GM12892 (cell line): ENCODE measurements around the gene C1QA.

Source experiments
- DNase-seq: peaks from one replicate; pipeline ENCODE4 v3.0.0; 2011; ENCODE audit not compliant: insufficient read length
- FAIRE-seq: peaks from 2 replicates; lab custom pipeline; 2011; peaks lifted over from hg19 to GRCh38; lab: Jason Lieb, UNC
- POLR2A ChIP-seq: IDR thresholded peaks from 2 replicates; pipeline ENCODE4 v1.6.1; 2011; ENCODE audit warnings: low read depth, low read length, control low read depth
- POLR2AphosphoS5 ChIP-seq: IDR thresholded peaks from 2 replicates; pipeline ENCODE4 v1.6.1; 2011; ENCODE audit warnings: low read depth, low read length, control low read depth
- TAF1 ChIP-seq: IDR thresholded peaks from 2 replicates; pipeline ENCODE4 v1.6.1; 2011; ENCODE audit warnings: low read depth, mild to moderate bottlenecking, control low read depth, low read length, borderline replicate concordance

The C1QA gene

GRCh38 chr1:22636927-22637326 lies 499 bp downstream of the C1QA start:
- no peak for DNase-seq
- no peak for FAIRE-seq
- no peak for TF ChIP-seq POLR2AphosphoS5
- no peak for TF ChIP-seq TAF1
- no peak for TF ChIP-seq POLR2A

GRCh38 chr1:22637907-22638445 lies 1.5 kb downstream of the C1QA start:
- TF ChIP-seq TAF1 (no peak), POLR2A (no peak), POLR2AphosphoS5 (no peak)
- no peak for FAIRE-seq
- DNase-seq = no peak

GRCh38 chr1:22638476-22639234 lies 2.2 kb downstream of the C1QA start:
- no peak for TF ChIP-seq POLR2AphosphoS5
- no peak for TF ChIP-seq POLR2A
- TF ChIP-seq TAF1 = no peak
- FAIRE-seq (no peak), DNase-seq (no peak)

GRCh38 chr1:22639286-22639685 lies 2.9 kb downstream of the C1QA start:
- FAIRE-seq (no peak), DNase-seq (no peak)
- TF ChIP-seq TAF1 = no peak
- no peak for TF ChIP-seq POLR2A
- TF ChIP-seq POLR2AphosphoS5 = no peak

- no peak for FAIRE-seq
- DNase-seq = no peak
- no peak for TF ChIP-seq POLR2AphosphoS5
- TF ChIP-seq TAF1 = no peak
- TF ChIP-seq POLR2A = no peak
These were observed 4.8 kb downstream of the C1QA start for GRCh38 chr1:22641247-22641646.

- DNase-seq (peak; percentile 83), FAIRE-seq (peak; percentile 85)
- TF ChIP-seq POLR2AphosphoS5 = no peak
- TF ChIP-seq TAF1 = no peak
These were observed 5.6 kb downstream of the C1QA start for GRCh38 chr1:22641906-22642636.

GRCh38 chr1:22643381-22643780 lies 7.0 kb downstream of the C1QA start, which contains the start of gene C1QC:
Gene C1QC, plus strand, starts transcription at chr1:22643633. Its CDS starts 391 bp downstream, at chr1:22644024.
- FAIRE-seq (no peak), DNase-seq (no peak)
- TF ChIP-seq POLR2AphosphoS5 (no peak), POLR2A (no peak), TAF1 (no peak)

- DNase-seq (no peak), FAIRE-seq (no peak)
- TF ChIP-seq POLR2A (no peak), POLR2AphosphoS5 (no peak), TAF1 (no peak)
These were observed 7.5 kb downstream of the C1QA start for GRCh38 chr1:22643928-22644327.

- no peak for TF ChIP-seq POLR2A
- TF ChIP-seq TAF1 = no peak
- TF ChIP-seq POLR2AphosphoS5 = no peak
- FAIRE-seq (no peak), DNase-seq (no peak)
These were observed 9.5 kb downstream of the C1QA start for GRCh38 chr1:22645931-22646330.

GRCh38 chr1:22646384-22646783 lies 10.0 kb downstream of the C1QA start:
- TF ChIP-seq POLR2A = no peak
- no peak for TF ChIP-seq TAF1
- no peak for TF ChIP-seq POLR2AphosphoS5
- FAIRE-seq (no peak), DNase-seq (no peak)

- DNase-seq (no peak), FAIRE-seq (no peak)
- TF ChIP-seq POLR2AphosphoS5 (no peak), TAF1 (no peak), POLR2A (no peak)
These were observed 13.8 kb downstream of the C1QA start for GRCh38 chr1:22650089-22650693.
